Fibroblast of lung (primary cell): ENCODE data around the gene SAMD13. TPM values are rescaled to one million over a fixed set of nuclear protein-coding genes. Genes with fewer than 3 reads are reported as not detected.

Experiments used
- DNase-seq, 2 donors: peaks; one replicate each; pipeline versions ENCODE4 v3.0.0 to v3.0.0-alpha.2; 2010; ENCODE audit warnings: low read depth in 2 of 2
- H2AFZ ChIP-seq: 2 replicates; pipeline ENCODE4 v1.5.1; 2012; ENCODE audit warnings: low read length, control low read depth, inconsistent platforms
- H3K27ac ChIP-seq: 2 replicates; pipeline ENCODE4 v1.5.1; 2011; ENCODE audit warnings: low read length, control low read depth; ENCODE audit not compliant: insufficient read depth
- H3K27me3 ChIP-seq: 2 replicates; pipeline ENCODE4 v1.5.1; 2011; ENCODE audit warnings: mild to moderate bottlenecking, low read length; ENCODE audit not compliant: control insufficient read depth, insufficient read depth
- H3K36me3 ChIP-seq: 2 replicates; pipeline ENCODE4 v1.5.1; 2011; ENCODE audit warnings: low read length; ENCODE audit not compliant: control insufficient read depth, insufficient read depth
- H3K4me1 ChIP-seq: 2 replicates; pipeline ENCODE4 v1.5.1; 2011; ENCODE audit warnings: low read length; ENCODE audit not compliant: control insufficient read depth, insufficient read depth; ENCODE audit errors: extremely low read depth
- H3K4me2 ChIP-seq: 2 replicates; pipeline ENCODE4 v1.5.1; 2011; ENCODE audit warnings: low read length, control low read depth; ENCODE audit not compliant: insufficient read depth; ENCODE audit errors: extremely low read depth
- H3K4me3 ChIP-seq, 4 experiments: fragments of 200-600 bp in 1 of 4; sonication (generic) in 1 of 4; replicated peaks in 1 of 4; 2 replicates each; pipeline ENCODE4 v1.5.1; 2011 to 2016; ENCODE audit warnings: low read length in 4 of 4, low read depth in 3 of 4, mild to moderate bottlenecking in 3 of 4, control low read depth in 2 of 4, inconsistent platforms in 1 of 4, mixed read lengths in 1 of 4; ENCODE audit not compliant: insufficient read depth in 1 of 4; ENCODE audit errors: control extremely low read depth in 1 of 4
- H3K79me2 ChIP-seq: 2 replicates; pipeline ENCODE4 v1.5.1; 2012; ENCODE audit warnings: mild to moderate bottlenecking, low read length, inconsistent platforms; ENCODE audit not compliant: control insufficient read depth, insufficient read depth
- H3K9ac ChIP-seq: 2 replicates; pipeline ENCODE4 v1.5.1; 2011; ENCODE audit warnings: mild to moderate bottlenecking, low read length, control low read depth; ENCODE audit not compliant: insufficient read depth
- H3K9me3 ChIP-seq: 2 replicates; pipeline ENCODE4 v1.5.1; 2012; ENCODE audit warnings: low read depth, low read length; ENCODE audit not compliant: control insufficient read depth, insufficient read depth
- H4K20me1 ChIP-seq: 2 replicates; pipeline ENCODE4 v1.5.1; 2011; ENCODE audit warnings: low read length; ENCODE audit not compliant: control insufficient read depth, insufficient read depth; ENCODE audit errors: extremely low read depth
- EZH2 ChIP-seq: IDR thresholded peaks from 2 replicates; pipeline ENCODE4 v1.5.1; 2012; ENCODE audit warnings: low read length, control low read depth, mild to moderate bottlenecking; ENCODE audit errors: missing control alignments
- polyA plus RNA-seq, 2 donors: library from polyadenylated mRNA; depleted of rRNA in 1 of 2; stranded (reverse) in 1 of 2; unstranded in 1 of 2; fragments of >200 nt; gene quantifications; 2 replicates each; pipeline ENCODE4 v1.2.1, GENCODE V29; 2011 to 2012; ENCODE audit warnings: missing spikeins in 1 of 2
- total RNA-seq: library from RNA; depleted of rRNA; stranded (reverse); fragments of >200 nt; gene quantifications from 2 replicates; pipeline ENCODE4 v1.2.1, GENCODE V29; 2014
- TF ChIP-seq, protein P1 (sequence below), 2 donors: IDR thresholded peaks in 1 of 2; conservative IDR thresholded peaks in 1 of 2; 1 replicate in 1 of 2; 2 replicates in 1 of 2; pipeline ENCODE4 v1.5.1; 2011 to 2012; ENCODE audit warnings: low read length in 2 of 2, control low read depth in 1 of 2, inconsistent platforms in 1 of 2, low read depth in 1 of 2, mild to moderate bottlenecking in 1 of 2

SAMD13 gene
- total and polyA plus RNA-seq, 2 donors (not counting 1 experiment from before 2014, with no cell fraction given): 0.44 to 2.5 TPM

DNA sequence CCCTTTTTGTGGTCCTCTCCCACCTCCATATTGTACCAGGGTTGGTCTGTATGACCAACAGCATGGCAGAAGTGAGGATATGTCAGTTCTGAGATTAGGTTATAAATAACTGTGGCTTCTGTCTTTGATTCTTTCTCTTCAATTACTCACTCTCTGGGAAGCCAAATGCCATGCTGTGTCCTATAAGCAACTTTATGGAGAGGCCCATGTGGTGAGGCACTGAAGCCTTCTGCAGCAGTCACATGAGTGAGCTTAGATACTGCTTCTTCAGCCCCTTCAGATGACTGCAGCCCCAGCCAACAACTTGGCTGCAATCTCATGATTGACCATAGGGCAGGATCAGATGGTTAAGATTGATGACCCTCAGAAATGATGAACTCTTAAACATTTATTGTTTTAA, 34.0 kb upstream of the SAMD13 start:
- no peaks in the 10 kb centered on the region for H3K9me3 ChIP-seq
- no peak overlapping the region for H3K9ac ChIP-seq
- no peaks in the 10 kb centered on the region for H3K36me3 ChIP-seq
- H3K4me2 ChIP-seq: no peak overlapping the region
- no peak overlapping the region for H2AFZ ChIP-seq
- no peak overlapping the region for H3K4me3 ChIP-seq
- H3K79me2 ChIP-seq: no peaks in the 10 kb centered on the region
- peaks cover 5% of the 10 kb centered on the region for H3K4me1 ChIP-seq
- no peak overlapping the region for H3K27ac ChIP-seq
- DNase-seq: no peak
- no peaks in the 10 kb centered on the region for H4K20me1 ChIP-seq
- no peaks in the 10 kb centered on the region for H3K27me3 ChIP-seq
- no peak for TF ChIP-seq EZH2
- TF ChIP-seq, protein P1, sequence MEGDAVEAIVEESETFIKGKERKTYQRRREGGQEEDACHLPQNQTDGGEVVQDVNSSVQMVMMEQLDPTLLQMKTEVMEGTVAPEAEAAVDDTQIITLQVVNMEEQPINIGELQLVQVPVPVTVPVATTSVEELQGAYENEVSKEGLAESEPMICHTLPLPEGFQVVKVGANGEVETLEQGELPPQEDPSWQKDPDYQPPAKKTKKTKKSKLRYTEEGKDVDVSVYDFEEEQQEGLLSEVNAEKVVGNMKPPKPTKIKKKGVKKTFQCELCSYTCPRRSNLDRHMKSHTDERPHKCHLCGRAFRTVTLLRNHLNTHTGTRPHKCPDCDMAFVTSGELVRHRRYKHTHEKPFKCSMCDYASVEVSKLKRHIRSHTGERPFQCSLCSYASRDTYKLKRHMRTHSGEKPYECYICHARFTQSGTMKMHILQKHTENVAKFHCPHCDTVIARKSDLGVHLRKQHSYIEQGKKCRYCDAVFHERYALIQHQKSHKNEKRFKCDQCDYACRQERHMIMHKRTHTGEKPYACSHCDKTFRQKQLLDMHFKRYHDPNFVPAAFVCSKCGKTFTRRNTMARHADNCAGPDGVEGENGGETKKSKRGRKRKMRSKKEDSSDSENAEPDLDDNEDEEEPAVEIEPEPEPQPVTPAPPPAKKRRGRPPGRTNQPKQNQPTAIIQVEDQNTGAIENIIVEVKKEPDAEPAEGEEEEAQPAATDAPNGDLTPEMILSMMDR (conservative IDR thresholded peaks at IDR 0.05 in 1 of 2, IDR thresholded peaks at IDR 0.05 in 1 of 2; ENCODE audit: low read depth in 1 of 2, low read length in 2 of 2): no peak

DNA sequence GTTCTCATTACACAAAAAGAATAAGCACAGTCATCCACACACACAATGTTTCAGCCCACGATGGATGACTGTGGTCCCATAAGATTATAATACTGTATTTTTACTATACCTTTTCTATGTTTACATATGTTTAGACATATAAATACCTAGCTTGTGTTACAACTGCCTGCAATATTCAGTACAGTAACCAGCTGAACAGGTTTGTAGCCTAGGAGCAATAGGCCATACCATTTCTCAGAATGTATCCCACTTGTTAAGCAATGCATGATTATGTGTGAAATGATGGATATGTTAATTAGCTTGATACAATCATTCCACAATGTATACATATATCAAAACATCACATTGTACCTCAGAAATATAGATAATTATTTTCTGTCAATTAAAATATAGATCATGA, 33.2 kb upstream of the SAMD13 start:
- Histone ChIP-seq H3K4me1 (peaks cover 5% of the 10 kb centered on the region), H3K79me2 (no peaks in the 10 kb centered on the region), H3K9me3 (no peaks in the 10 kb centered on the region), H2AFZ (no peak overlapping the region), H3K27me3 (no peaks in the 10 kb centered on the region), H3K36me3 (no peaks in the 10 kb centered on the region), H3K9ac (no peak overlapping the region), H3K4me2 (no peak overlapping the region), H3K27ac (no peak overlapping the region), H4K20me1 (no peaks in the 10 kb centered on the region), H3K4me3 (no peak overlapping the region)
- DNase-seq: no peak
- TF ChIP-seq, protein P1 (conservative IDR thresholded peaks at IDR 0.05 in 1 of 2, IDR thresholded peaks at IDR 0.05 in 1 of 2; ENCODE audit: low read depth in 1 of 2, low read length in 2 of 2): no peak
- no peak for TF ChIP-seq EZH2

DNA sequence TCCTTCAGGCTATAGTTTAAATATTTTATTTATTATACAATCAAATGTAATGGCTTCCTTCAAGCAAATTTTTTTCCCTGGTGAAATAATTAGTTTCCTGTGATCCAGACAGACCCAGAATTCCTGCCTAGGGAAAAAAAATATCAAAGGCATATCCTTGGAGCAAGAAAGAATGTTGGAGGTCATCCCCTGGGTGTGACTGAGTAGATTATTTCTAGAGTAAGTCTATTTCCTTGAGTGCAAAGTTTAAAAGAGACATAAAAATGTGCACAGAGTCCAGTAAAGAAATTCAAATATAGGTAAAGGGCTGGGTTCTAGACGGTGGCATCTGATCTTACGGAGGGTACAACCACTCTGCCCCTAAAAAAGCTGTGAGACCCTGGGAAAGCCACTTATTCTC, 32.2 kb upstream of the SAMD13 start:
- Histone ChIP-seq H3K9ac (no peak overlapping the region), H4K20me1 (no peaks in the 10 kb centered on the region), H3K27me3 (no peaks in the 10 kb centered on the region), H3K4me1 (peaks cover 5% of the 10 kb centered on the region), H3K79me2 (no peaks in the 10 kb centered on the region), H3K27ac (no peak overlapping the region), H3K36me3 (no peaks in the 10 kb centered on the region), H3K4me2 (no peak overlapping the region), H3K4me3 (no peak overlapping the region), H3K9me3 (no peaks in the 10 kb centered on the region), H2AFZ (no peak overlapping the region)
- DNase-seq: no peak
- TF ChIP-seq, protein P1 (conservative IDR thresholded peaks at IDR 0.05 in 1 of 2, IDR thresholded peaks at IDR 0.05 in 1 of 2; ENCODE audit: low read depth in 1 of 2, low read length in 2 of 2): no peak
- TF ChIP-seq EZH2: no peak
